PFSK-1 (cell line): ENCODE data around the gene MAPT.

ENCODE experiments used
- FOXP2 ChIP-seq: optimal IDR thresholded peaks from 2 replicates; pipeline ENCODE3; 2011; ENCODE audit warnings: borderline replicate concordance, control low read depth, inconsistent platforms; ENCODE audit not compliant: insufficient read depth; ENCODE audit errors: extremely low read length, extremely low read depth
- POLR2AphosphoS5 ChIP-seq: IDR thresholded peaks from 2 replicates; pipeline ENCODE4 v1.6.1; 2012; ENCODE audit warnings: low read depth, mild to moderate bottlenecking, control low read depth, low read length, moderate library complexity
- REST ChIP-seq, 2 experiments: IDR thresholded peaks; 2 replicates each; pipeline versions ENCODE4 v1.6.1 to v1.8.0; 2011 to 2012; ENCODE audit warnings: low read depth in 2 of 2, low read length in 2 of 2, control low read depth in 1 of 2, inconsistent platforms in 1 of 2, mild to moderate bottlenecking in 1 of 2, moderate library complexity in 1 of 2; ENCODE audit not compliant: insufficient read depth in 1 of 2
- SIN3A ChIP-seq: IDR thresholded peaks from 2 replicates; pipeline ENCODE4 v1.6.1; 2012; ENCODE audit warnings: mild to moderate bottlenecking, low read length, moderate library complexity, borderline replicate concordance; ENCODE audit not compliant: insufficient read depth
- TAF1 ChIP-seq: IDR thresholded peaks from 2 replicates; pipeline ENCODE4 v1.6.1; 2012; ENCODE audit warnings: low read length, control low read depth, borderline replicate concordance; ENCODE audit not compliant: insufficient read depth

MAPT gene

GRCh38 chr17:45989759-45990158 lies 95.4 kb downstream of the MAPT start:
- no peak for TF ChIP-seq TAF1
- no peak for TF ChIP-seq POLR2AphosphoS5
- no peak for TF ChIP-seq REST (IDR thresholded peaks at IDR 0.05; ENCODE audit: insufficient read depth in 1 of 2, low read depth in 2 of 2, low read length in 2 of 2)
- no peak for TF ChIP-seq FOXP2
- no peak for TF ChIP-seq SIN3A

GRCh38 chr17:45990886-45991285 lies 96.5 kb downstream of the MAPT start:
- TF ChIP-seq SIN3A (no peak), POLR2AphosphoS5 (no peak), REST (IDR thresholded peaks at IDR 0.05; ENCODE audit: insufficient read depth in 1 of 2, low read depth in 2 of 2, low read length in 2 of 2) (no peak), TAF1 (no peak), FOXP2 (no peak)

- TF ChIP-seq TAF1 (no peak), POLR2AphosphoS5 (no peak)
Observed at GRCh38 chr17:45991341-45991740, 97.0 kb downstream of the MAPT start.

GRCh38 chr17:45992175-45992574 lies 97.8 kb downstream of the MAPT start:
- no peak for TF ChIP-seq TAF1
- no peak for TF ChIP-seq POLR2AphosphoS5

- TF ChIP-seq SIN3A: no peak
- no peak for TF ChIP-seq REST (IDR thresholded peaks at IDR 0.05; ENCODE audit: insufficient read depth in 1 of 2, low read depth in 2 of 2, low read length in 2 of 2)
- TF ChIP-seq POLR2AphosphoS5: no peak
- no peak for TF ChIP-seq TAF1
- TF ChIP-seq FOXP2: no peak
Observed at GRCh38 chr17:45992904-45993303, 98.5 kb downstream of the MAPT start.

GRCh38 chr17:45993962-45994627 lies 99.7 kb downstream of the MAPT start:
- TF ChIP-seq TAF1 (no peak), SIN3A (no peak), FOXP2 (no peak), REST (IDR thresholded peaks at IDR 0.05; ENCODE audit: insufficient read depth in 1 of 2, low read depth in 2 of 2, low read length in 2 of 2) (no peak), POLR2AphosphoS5 (no peak)
